Measurements from ENCODE around the gene PRSS48. TPM values are rescaled to one million over a fixed set of nuclear protein-coding genes. Genes with fewer than 3 reads are reported as not detected.
A peak's percentile ranks its signal among the peaks of the same experiment; 100 is the strongest.

PRSS48 gene
- total RNA-seq, 1 experiment from 2014 or later = not detected

GRCh38 chr4:151313306-151314009 lies 36.5 kb downstream of the PRSS48 start:
- Histone ChIP-seq H2BK120ac (ENCODE audit: low read depth, low read length, poor library complexity, severe bottlenecking) (no peak overlapping the region), H3K9me3 (ENCODE audit: control insufficient read depth, low read depth, low read length) (no peaks in the 10 kb centered on the region), H3T11ph (ENCODE audit: low read length) (no peak overlapping the region), H3K23me2 (ENCODE audit: insufficient read length, low read depth, low read length, poor library complexity, severe bottlenecking) (no peaks in the 10 kb centered on the region), H3K23ac (ENCODE audit: insufficient read length, low read depth, low read length) (no peak overlapping the region), H3K79me2 (ENCODE audit: insufficient read depth, low read length) (peaks cover 28% of the 10 kb centered on the region; the same call in 1 of the 2 replicates), H3K27ac (ENCODE audit: insufficient read length, low read depth, low read length) (no peak overlapping the region), H3K4me2 (ENCODE audit: insufficient read depth, insufficient read length, low read length) (no peak overlapping the region), H4K91ac (ENCODE audit: insufficient read length, low read depth, low read length) (no peak overlapping the region), H3K56ac (ENCODE audit: insufficient read length, low read depth, low read length) (no peak overlapping the region), H3K14ac (ENCODE audit: insufficient read depth, low read length) (no peak overlapping the region), H3K18ac (ENCODE audit: insufficient read length, low read depth, low read length) (no peak overlapping the region), H4K8ac (replicated peaks; ENCODE audit: insufficient read length, low read depth, low read length) (no peak overlapping the region), H3K4ac (ENCODE audit: low read depth, low read length) (no peak overlapping the region), H3K4me1 (ENCODE audit: insufficient read depth, low read length) (peaks cover 5% of the 10 kb centered on the region; the same call in 1 of the 2 replicates), H3K27me3 (ENCODE audit: insufficient read depth, low read length) (no peaks in the 10 kb centered on the region), H4K5ac (ENCODE audit: insufficient read length, low read depth, low read length) (no peak overlapping the region), H3K9ac (ENCODE audit: extremely low read depth, insufficient read length, low read length) (no peak overlapping the region), H2AFZ (ENCODE audit: low read length) (no peak overlapping the region), H2BK20ac (ENCODE audit: low read depth, low read length, poor library complexity, severe bottlenecking) (no peak overlapping the region), H2BK5ac (ENCODE audit: insufficient read length, low read length) (no peak overlapping the region), H4K20me1 (ENCODE audit: control insufficient read depth, insufficient read depth, insufficient read length) (no peaks in the 10 kb centered on the region), H2BK15ac (ENCODE audit: low read depth, low read length) (no peak overlapping the region), H2AK5ac (ENCODE audit: insufficient read length, low read length) (no peak overlapping the region), H2BK12ac (ENCODE audit: insufficient read length, low read depth, low read length) (no peak overlapping the region), H3K79me1 (ENCODE audit: insufficient read depth, low read depth, low read length, poor library complexity, severe bottlenecking) (no peaks in the 10 kb centered on the region)
- peaks cover 4 to 24% (median 6%) of the 10 kb centered on the region in 3 experiments; a peak in 6 of 7 replicates for H3K36me3 Mint-ChIP-seq (ENCODE audit: insufficient read depth in 1 of 3, low read depth in 3 of 3)
- peaks cover 32% of the 10 kb centered on the region in 2 experiments for H3K4me1 Mint-ChIP-seq
- H3K27me3 Mint-ChIP-seq (ENCODE audit: low read depth) = no peaks in the 10 kb centered on the region
- no peak overlapping the region for H3K4me3 Mint-ChIP-seq
- peak overlapping the region; percentile 8 to 88 (median 79); a peak in 4 of 7 replicates for H3K27ac Mint-ChIP-seq
- H3K9me3 Mint-ChIP-seq = peaks cover 0 to 3% of the 10 kb centered on the region in 2 experiments; a peak in 1 of 5 replicates
- no peak for DNase-seq
- TF ChIP-seq CTCF (conservative IDR thresholded peaks at IDR 0.05) = no peak
- no CpG with 5 or more reads among the region's 6 CpGs for WGBS (ENCODE audit: extremely low coverage, insufficient read length, low lambda C conversion rate)

All from H9 (cell line).